HepG2 (cell line): ENCODE measurements around the gene SGF29. TPM values are rescaled to one million over a fixed set of nuclear protein-coding genes. Genes with fewer than 3 reads are reported as not detected.
A peak's percentile ranks its signal among the peaks of the same experiment; 100 is the strongest.

Experiments used
- ATAC-seq: fragments of 200-7000 bp; cut with Tn5 transposase; 3 replicates; pipeline ENCODE4 v1.9.1; 2020; ENCODE audit warnings: mild to moderate bottlenecking, moderate library complexity
- BruUV-seq: library from RNA; stranded (reverse); fragments of 400-500 nt; replicated peaks from 2 replicates; lab custom pipeline; 2021; lab: Mats Ljungman, UMichigan
- CTCF ChIA-PET: fragments of 300-600 bp; formaldehyde crosslinking; extraction: SDS; loops from one replicate; lab custom pipeline; 2021; ENCODE audit warnings: low total read pairs, inconsistent platforms, low intra/inter-chr PET ratio; lab: Yijun Ruan, JAX
- POLR2A ChIA-PET: fragments of 350-600 bp; sonication (Branson Sonifier 250); formaldehyde crosslinking; loops from one replicate; lab custom pipeline; 2020; ENCODE audit warnings: antibody characterized with exemption, inconsistent platforms; lab: Yijun Ruan, JAX
- DNase-seq: peaks from one replicate; pipeline ENCODE4 v3.0.0-alpha.2; 2015; ENCODE audit warnings: low spot score
- FAIRE-seq: peaks from 3 replicates; lab custom pipeline; 2011; peaks lifted over from hg19 to GRCh38; lab: Jason Lieb, UNC
- H2AFZ ChIP-seq: one replicate; pipeline ENCODE4 v1.6.1; 2011; ENCODE audit warnings: low read length, inconsistent platforms
- H3K27ac ChIP-seq: fragments of 300-600 bp; 3 replicates; pipeline ENCODE4 v1.8.0; 2011; ENCODE audit warnings: mixed run types, mild to moderate bottlenecking, mixed read lengths, low read length, inconsistent platforms; ENCODE audit not compliant: insufficient read depth; ENCODE audit errors: extremely low read length
- H3K27me3 ChIP-seq, 2 experiments: fragments of 200-600 bp in 1 of 2; 2 replicates in 1 of 2; 3 replicates in 1 of 2; pipeline versions ENCODE4 v1.6.0 to v1.8.0; 2011; ENCODE audit warnings: low read length in 2 of 2, mild to moderate bottlenecking in 2 of 2, moderate library complexity in 2 of 2, inconsistent platforms in 1 of 2; ENCODE audit not compliant: insufficient read depth in 2 of 2, control insufficient read depth in 1 of 2
- H3K36me3 ChIP-seq, 2 experiments: fragments of 200-600 bp in 1 of 2; replicated peaks in 1 of 2; 2 replicates in 1 of 2; 3 replicates in 1 of 2; pipeline versions ENCODE4 v1.5.1 to v1.8.0; 2011; ENCODE audit warnings: low read length in 2 of 2, inconsistent platforms in 1 of 2; ENCODE audit not compliant: insufficient read depth in 2 of 2, control insufficient read depth in 1 of 2
- H3K4me1 ChIP-seq: 2 replicates; pipeline ENCODE4 v1.5.1; 2012; ENCODE audit warnings: low read length, inconsistent platforms; ENCODE audit not compliant: insufficient read depth
- H3K4me2 ChIP-seq: 2 replicates; pipeline ENCODE4 v1.6.0; 2011; ENCODE audit warnings: low read depth, low read length, inconsistent platforms
- H3K4me3 ChIP-seq, 3 experiments: fragments of 200-600 bp in 1 of 3; sonication (generic), shearing (Covaris generic) in 1 of 3; replicated peaks in 1 of 3; 2 replicates each; pipeline ENCODE4 v1.5.1; 2011 to 2016; ENCODE audit warnings: low read length in 3 of 3, inconsistent platforms in 2 of 3, low read depth in 2 of 3, mild to moderate bottlenecking in 2 of 3, control low read depth in 1 of 3, mixed read lengths in 1 of 3; ENCODE audit not compliant: insufficient read depth in 1 of 3
- H3K79me2 ChIP-seq: one replicate; pipeline ENCODE4 v1.6.1; 2011; ENCODE audit warnings: low read length, inconsistent platforms; ENCODE audit not compliant: insufficient read depth
- H3K9ac ChIP-seq: 2 replicates; pipeline ENCODE4 v1.6.0; 2011; ENCODE audit warnings: mild to moderate bottlenecking, low read depth, low read length, inconsistent platforms; ENCODE audit not compliant: insufficient read depth
- H3K9me3 ChIP-seq: 2 replicates; pipeline ENCODE4 v1.5.1; 2012; ENCODE audit warnings: mild to moderate bottlenecking, low read length
- H4K20me1 ChIP-seq: 2 replicates; pipeline ENCODE4 v1.6.0; 2011; ENCODE audit warnings: inconsistent platforms, mild to moderate bottlenecking, low read length, moderate library complexity; ENCODE audit not compliant: insufficient read depth
- CBX1 ChIP-seq: IDR thresholded peaks from one replicate; pipeline ENCODE4 v1.6.1; 2016; ENCODE audit warnings: antibody characterized with exemption, low read depth
- CCDC6 ChIP-seq: sonication (generic); formaldehyde crosslinking; IDR thresholded peaks from 2 replicates; pipeline ENCODE4 v1.8.1; 2022; ENCODE audit warnings: mild to moderate bottlenecking, missing genetic modification reagents, moderate library complexity
- CHD2 ChIP-seq: IDR thresholded peaks from 2 replicates; pipeline ENCODE4 v1.6.1; 2011; ENCODE audit warnings: low read depth, low read length, improper control_type of control experiment
- DNMT1 ChIP-seq: sonication (generic); formaldehyde crosslinking; IDR thresholded peaks from 2 replicates; pipeline ENCODE4 v1.5.1; 2020; ENCODE audit warnings: mild to moderate bottlenecking, missing genetic modification reagents
- EHMT2 ChIP-seq: fragments of 200-600 bp; sonication (generic); IDR thresholded peaks from 2 replicates; pipeline ENCODE4 v1.7.0; 2017; ENCODE audit warnings: antibody characterized with exemption, low read depth, low read length, borderline replicate concordance
- GABPB1 ChIP-seq: IDR thresholded peaks from 2 replicates; pipeline ENCODE4 v1.6.1; 2016; ENCODE audit warnings: mild to moderate bottlenecking, missing genetic modification reagents, moderate library complexity, missing compliant biosample characterization
- GLI4 ChIP-seq: sonication (generic); formaldehyde crosslinking; IDR thresholded peaks from 2 replicates; pipeline ENCODE4 v1.5.1; 2020; ENCODE audit warnings: missing genetic modification reagents, mild to moderate bottlenecking, moderate library complexity, borderline replicate concordance
- GPN1 ChIP-seq: sonication (generic); formaldehyde crosslinking; IDR thresholded peaks from 2 replicates; pipeline ENCODE4 v1.5.1; 2020; ENCODE audit warnings: missing genetic modification reagents, borderline replicate concordance
- NCOA2 ChIP-seq: sonication (generic); formaldehyde crosslinking; IDR thresholded peaks from 2 replicates; pipeline ENCODE4 v1.8.0; 2022; ENCODE audit warnings: inconsistent platforms
- TSC22D2 ChIP-seq: sonication (generic); formaldehyde crosslinking; IDR thresholded peaks from 2 replicates; pipeline ENCODE4 v1.5.1; 2020; ENCODE audit warnings: missing genetic modification reagents, mild to moderate bottlenecking, borderline replicate concordance
- ZFP41 ChIP-seq: sonication (generic); formaldehyde crosslinking; IDR thresholded peaks from 2 replicates; pipeline ENCODE4 v1.4.0; 2020; ENCODE audit warnings: mild to moderate bottlenecking, missing genetic modification reagents, borderline replicate concordance
- ZKSCAN8 ChIP-seq: IDR thresholded peaks from 2 replicates; pipeline ENCODE4 v1.6.1; 2016; ENCODE audit warnings: borderline replicate concordance, missing genetic modification reagents, missing compliant biosample characterization
- ZNF20 ChIP-seq: sonication (generic); formaldehyde crosslinking; IDR thresholded peaks from 2 replicates; pipeline ENCODE4 v1.4.0; 2020; ENCODE audit warnings: mild to moderate bottlenecking, moderate library complexity, missing genetic modification reagents
- ZNF260 ChIP-seq: sonication (generic); formaldehyde crosslinking; IDR thresholded peaks from 2 replicates; pipeline ENCODE4 v1.4.0; 2020; ENCODE audit warnings: missing genetic modification reagents, low read depth, mild to moderate bottlenecking, borderline replicate concordance
- ZNF766 ChIP-seq: sonication (generic); formaldehyde crosslinking; IDR thresholded peaks from 2 replicates; pipeline ENCODE4 v1.5.0; 2020; ENCODE audit warnings: missing genetic modification reagents, borderline replicate concordance
- ZNF777 ChIP-seq: sonication (generic); formaldehyde crosslinking; IDR thresholded peaks from 2 replicates; pipeline ENCODE4 v1.4.0; 2020; ENCODE audit warnings: missing genetic modification reagents
- ZNF891 ChIP-seq: sonication (generic); formaldehyde crosslinking; IDR thresholded peaks from 2 replicates; pipeline ENCODE4 v1.5.0; 2020; ENCODE audit warnings: mild to moderate bottlenecking, missing genetic modification reagents
- ZSCAN25 ChIP-seq: sonication (generic); formaldehyde crosslinking; IDR thresholded peaks from 2 replicates; pipeline ENCODE4 v1.8.0; 2022; ENCODE audit warnings: mild to moderate bottlenecking, missing genetic modification reagents
- WGBS: methylation state at CpG from one replicate; pipeline ENCODE4 v1.1.6; 2017; ENCODE audit warnings: low lambda C conversion rate; 5-methylcytosine and 5-hydroxymethylcytosine counted together
- in situ Hi-C: cut with HindIII; loops from 2 replicates; pipeline ENCODE4 v1.10.0; 2017; ENCODE audit warnings: low pct_unique_long_range_greater_than_20kb; ENCODE audit not compliant: extremely low pct_ligation_motif_present
- intact Hi-C: fragments of 100-400 bp; cut with micrococcal nuclease; formaldehyde crosslinking; loops from one replicate; pipeline ENCODE4 v1.10.0; 2022; ENCODE audit not compliant: unreplicated experiment
- polyA plus RNA-seq, 8 experiments: library from polyadenylated mRNA; depleted of rRNA in 3 of 8; stranded (reverse) in 7 of 8; unstranded in 1 of 8; fragments of >200 nt; fragmentation: Illumina TruSeq in 4 of 8; extraction: Trizol in 4 of 8; gene quantifications; 2 replicates each; pipeline versions ENCODE4 v1.2.1 to v1.2.3, GENCODE V29; 2011 to 2016; ENCODE audit warnings: low read depth in 4 of 8, missing spikeins in 1 of 8, mixed read lengths in 1 of 8; ENCODE audit not compliant: insufficient read depth in 1 of 8
- total RNA-seq, 5 experiments: library from RNA; depleted of rRNA; stranded (reverse); fragments of >200 nt; fragmentation: Illumina TruSeq; extraction: Trizol; gene quantifications; 2 replicates each; pipeline ENCODE4 v1.2.3, GENCODE V29; 2016; ENCODE audit warnings: low read depth in 1 of 5
- TF ChIP-seq, protein P1 (sequence below): sonication (generic); formaldehyde crosslinking; IDR thresholded peaks from 2 replicates; pipeline ENCODE4 v1.5.1; 2020; ENCODE audit warnings: missing genetic modification reagents, mild to moderate bottlenecking, borderline replicate concordance
- TF ChIP-seq, protein P2 (sequence below): IDR thresholded peaks from 2 replicates; pipeline ENCODE4 v1.4.0; 2020; ENCODE audit warnings: mild to moderate bottlenecking, missing genetic modification reagents

The SGF29 gene
- total and polyA plus RNA-seq, 2 of the 13 experiments (the other 11 are each of a cell fraction or from before 2014, with no cell fraction given): 5.0 to 29.4 TPM

DNA sequence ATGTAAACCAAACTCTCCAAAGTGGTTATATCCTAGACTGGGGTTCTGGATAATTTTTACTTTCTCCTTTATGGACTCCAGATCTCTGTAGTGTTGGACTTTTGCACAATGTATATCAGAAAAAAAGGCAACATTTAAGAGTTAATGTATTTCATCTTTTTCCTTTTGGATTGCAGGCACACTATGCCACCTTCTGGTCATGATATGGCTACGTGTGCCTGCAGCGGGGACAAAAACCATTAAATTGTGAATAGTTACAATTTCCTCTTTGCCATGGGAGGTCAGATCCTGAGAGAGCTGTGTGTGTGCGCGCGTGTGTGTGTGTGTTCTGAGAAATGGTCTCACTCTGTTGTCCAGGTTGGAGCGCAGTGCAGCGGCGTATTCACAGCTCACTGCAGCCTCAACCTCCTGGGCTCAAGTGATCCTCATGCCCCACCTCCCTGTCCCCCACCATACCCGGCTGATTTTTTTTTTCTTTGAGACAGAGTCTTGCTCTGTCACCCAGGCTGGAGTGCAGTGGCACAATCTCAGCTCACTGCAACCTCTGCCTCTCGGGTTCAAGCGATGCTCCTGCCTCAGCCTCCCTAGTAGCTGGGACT lies 4.3 kb upstream of the SGF29 start:
- Histone ChIP-seq H3K4me2 (peak overlapping the region; percentile 65), H2AFZ (no peak overlapping the region), H3K9ac (no peak overlapping the region), H3K4me3 (peak overlapping the region in 1 of 3 experiments; percentile 34; a peak in 2 of 6 replicates), H4K20me1 (no peaks in the 10 kb centered on the region), H3K27me3 (peaks cover 0 to 14% of the 10 kb centered on the region in 2 experiments; a peak in 1 of 5 replicates), H3K4me1 (peaks cover 26% of the 10 kb centered on the region), H3K79me2 (peaks cover under 1% of the 10 kb centered on the region), H3K27ac (no peak overlapping the region), H3K36me3 (no peaks in the 10 kb centered on the region), H3K9me3 (no peaks in the 10 kb centered on the region)
- in situ Hi-C loops: no loop called here
- ChIA-PET POLR2A (interaction anchor here (0.9 to 1.1 kb wide), 2 partner anchors 8 to 225 kb away, joined by 3 to 4 read pairs; no protein-coding TSS in a partner anchor), CTCF (interaction anchor here (1.7 kb wide), 1 partner anchor 58 kb away, joined by 12 read pairs; the partner anchor contains the start of gene CLN3)
- FAIRE-seq: peak; percentile 42
- intact Hi-C loops: loop anchor here (1.0 to 10.0 kb wide), 3 partner anchors 65 to 273 kb away; partner anchors contain the start of gene SULT1A1
- BruUV-seq: no TSS peak
- DNase-seq: peak; percentile 65
- peak; percentile 44 for ATAC-seq
- 5% methylated on average over 11 of the region's 11 CpGs for WGBS
- TF ChIP-seq ZSCAN25 (no peak), CCDC6 (CRISPR knock-in tag) (0 out of 2 replicates have a peak, but pooled peaks have one; percentile 37), ZNF777 (CRISPR knock-in tag) (no peak), ZKSCAN8 (CRISPR knock-in tag) (no peak), ZNF891 (no peak), CBX1 (no peak), ZFP41 (CRISPR knock-in tag) (no peak), DNMT1 (0 out of 2 replicates have a peak, but pooled peaks have one; percentile 67), GPN1 (CRISPR knock-in tag) (no peak), ZNF766 (no peak), ZNF260 (no peak), TSC22D2 (CRISPR knock-in tag) (no peak), GABPB1 (CRISPR knock-in tag) (no peak), EHMT2 (no peak), ZNF20 (CRISPR knock-in tag) (no peak), NCOA2 (no peak), GLI4 (CRISPR knock-in tag) (no peak), CHD2 (no peak)
- TF ChIP-seq, protein P1, sequence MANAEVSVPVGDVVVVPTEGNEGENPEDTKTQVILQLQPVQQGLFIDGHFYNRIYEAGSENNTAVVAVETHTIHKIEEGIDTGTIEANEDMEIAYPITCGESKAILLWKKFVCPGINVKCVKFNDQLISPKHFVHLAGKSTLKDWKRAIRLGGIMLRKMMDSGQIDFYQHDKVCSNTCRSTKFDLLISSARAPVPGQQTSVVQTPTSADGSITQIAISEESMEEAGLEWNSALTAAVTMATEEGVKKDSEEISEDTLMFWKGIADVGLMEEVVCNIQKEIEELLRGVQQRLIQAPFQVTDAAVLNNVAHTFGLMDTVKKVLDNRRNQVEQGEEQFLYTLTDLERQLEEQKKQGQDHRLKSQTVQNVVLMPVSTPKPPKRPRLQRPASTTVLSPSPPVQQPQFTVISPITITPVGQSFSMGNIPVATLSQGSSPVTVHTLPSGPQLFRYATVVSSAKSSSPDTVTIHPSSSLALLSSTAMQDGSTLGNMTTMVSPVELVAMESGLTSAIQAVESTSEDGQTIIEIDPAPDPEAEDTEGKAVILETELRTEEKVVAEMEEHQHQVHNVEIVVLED: no peak
- TF ChIP-seq, protein P2, sequence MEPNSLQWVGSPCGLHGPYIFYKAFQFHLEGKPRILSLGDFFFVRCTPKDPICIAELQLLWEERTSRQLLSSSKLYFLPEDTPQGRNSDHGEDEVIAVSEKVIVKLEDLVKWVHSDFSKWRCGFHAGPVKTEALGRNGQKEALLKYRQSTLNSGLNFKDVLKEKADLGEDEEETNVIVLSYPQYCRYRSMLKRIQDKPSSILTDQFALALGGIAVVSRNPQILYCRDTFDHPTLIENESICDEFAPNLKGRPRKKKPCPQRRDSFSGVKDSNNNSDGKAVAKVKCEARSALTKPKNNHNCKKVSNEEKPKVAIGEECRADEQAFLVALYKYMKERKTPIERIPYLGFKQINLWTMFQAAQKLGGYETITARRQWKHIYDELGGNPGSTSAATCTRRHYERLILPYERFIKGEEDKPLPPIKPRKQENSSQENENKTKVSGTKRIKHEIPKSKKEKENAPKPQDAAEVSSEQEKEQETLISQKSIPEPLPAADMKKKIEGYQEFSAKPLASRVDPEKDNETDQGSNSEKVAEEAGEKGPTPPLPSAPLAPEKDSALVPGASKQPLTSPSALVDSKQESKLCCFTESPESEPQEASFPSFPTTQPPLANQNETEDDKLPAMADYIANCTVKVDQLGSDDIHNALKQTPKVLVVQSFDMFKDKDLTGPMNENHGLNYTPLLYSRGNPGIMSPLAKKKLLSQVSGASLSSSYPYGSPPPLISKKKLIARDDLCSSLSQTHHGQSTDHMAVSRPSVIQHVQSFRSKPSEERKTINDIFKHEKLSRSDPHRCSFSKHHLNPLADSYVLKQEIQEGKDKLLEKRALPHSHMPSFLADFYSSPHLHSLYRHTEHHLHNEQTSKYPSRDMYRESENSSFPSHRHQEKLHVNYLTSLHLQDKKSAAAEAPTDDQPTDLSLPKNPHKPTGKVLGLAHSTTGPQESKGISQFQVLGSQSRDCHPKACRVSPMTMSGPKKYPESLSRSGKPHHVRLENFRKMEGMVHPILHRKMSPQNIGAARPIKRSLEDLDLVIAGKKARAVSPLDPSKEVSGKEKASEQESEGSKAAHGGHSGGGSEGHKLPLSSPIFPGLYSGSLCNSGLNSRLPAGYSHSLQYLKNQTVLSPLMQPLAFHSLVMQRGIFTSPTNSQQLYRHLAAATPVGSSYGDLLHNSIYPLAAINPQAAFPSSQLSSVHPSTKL (CRISPR knock-in tag): no peak
